Upper lobe of left lung (tissue), 4 donors: ENCODE data around the gene RPRD1A.

Experiments
- EP300 ChIP-seq, 4 donors: sonication (generic); formaldehyde crosslinking; IDR thresholded peaks; one replicate each; pipeline ENCODE4 v1.5.1; 2017; ENCODE audit warnings: antibody characterized with exemption in 4 of 4, control low read depth in 2 of 4
- POLR2A ChIP-seq, 4 donors: fragments of 450-650 bp; IDR thresholded peaks; one replicate each; pipeline ENCODE4 v1.5.1; 2016 to 2017; ENCODE audit warnings: antibody characterized with exemption in 4 of 4, mild to moderate bottlenecking in 2 of 4
- POLR2AphosphoS5 ChIP-seq, 2 donors: sonication (generic); formaldehyde crosslinking; IDR thresholded peaks; one replicate each; pipeline ENCODE4 v1.5.1; 2017; ENCODE audit warnings: antibody characterized with exemption in 2 of 2
- TF ChIP-seq, protein P1 (sequence below), 6 experiments: fragments of 450-650 bp in 4 of 6; fragments of 200-600 bp in 2 of 6; sonication (generic) in 2 of 6; IDR thresholded peaks; one replicate each; pipeline ENCODE4 v1.5.1; 2016 to 2019; ENCODE audit warnings: antibody characterized with exemption in 6 of 6

DNA sequence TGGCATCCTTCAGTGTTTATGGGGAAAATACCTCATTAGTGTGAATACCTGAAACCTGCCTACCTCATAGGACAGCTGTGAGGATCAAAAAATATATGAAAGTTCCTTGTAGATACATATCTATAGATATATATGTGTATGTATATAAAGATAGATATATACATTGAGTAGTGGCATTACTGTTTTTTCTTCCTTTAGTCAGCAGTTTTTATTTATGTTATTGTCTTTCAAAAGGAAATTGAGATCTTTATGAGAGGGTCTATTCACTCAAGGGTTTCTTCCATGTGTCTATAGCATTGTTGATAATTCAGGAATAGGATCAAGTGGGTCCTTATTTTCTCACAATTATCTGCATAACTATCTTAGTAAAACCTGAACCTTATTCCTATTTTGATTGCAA is 88.2 kb downstream of the RPRD1A start:
- TF ChIP-seq POLR2A (IDR thresholded peaks at IDR 0.05) (no peak), POLR2AphosphoS5 (IDR thresholded peaks at IDR 0.05) (no peak), EP300 (IDR thresholded peaks at IDR 0.05) (no peak)
- TF ChIP-seq, protein P1, sequence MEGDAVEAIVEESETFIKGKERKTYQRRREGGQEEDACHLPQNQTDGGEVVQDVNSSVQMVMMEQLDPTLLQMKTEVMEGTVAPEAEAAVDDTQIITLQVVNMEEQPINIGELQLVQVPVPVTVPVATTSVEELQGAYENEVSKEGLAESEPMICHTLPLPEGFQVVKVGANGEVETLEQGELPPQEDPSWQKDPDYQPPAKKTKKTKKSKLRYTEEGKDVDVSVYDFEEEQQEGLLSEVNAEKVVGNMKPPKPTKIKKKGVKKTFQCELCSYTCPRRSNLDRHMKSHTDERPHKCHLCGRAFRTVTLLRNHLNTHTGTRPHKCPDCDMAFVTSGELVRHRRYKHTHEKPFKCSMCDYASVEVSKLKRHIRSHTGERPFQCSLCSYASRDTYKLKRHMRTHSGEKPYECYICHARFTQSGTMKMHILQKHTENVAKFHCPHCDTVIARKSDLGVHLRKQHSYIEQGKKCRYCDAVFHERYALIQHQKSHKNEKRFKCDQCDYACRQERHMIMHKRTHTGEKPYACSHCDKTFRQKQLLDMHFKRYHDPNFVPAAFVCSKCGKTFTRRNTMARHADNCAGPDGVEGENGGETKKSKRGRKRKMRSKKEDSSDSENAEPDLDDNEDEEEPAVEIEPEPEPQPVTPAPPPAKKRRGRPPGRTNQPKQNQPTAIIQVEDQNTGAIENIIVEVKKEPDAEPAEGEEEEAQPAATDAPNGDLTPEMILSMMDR (IDR thresholded peaks at IDR 0.05): no peak
